IPS-11a (cell line): Measurements from ENCODE around the gene FHIT.

Experiments
- H3K4me3 ChIP-seq: one replicate; pipeline ENCODE4 v1.5.1; 2013; ENCODE audit warnings: low read depth, low read length, control low read depth

FHIT gene

DNA sequence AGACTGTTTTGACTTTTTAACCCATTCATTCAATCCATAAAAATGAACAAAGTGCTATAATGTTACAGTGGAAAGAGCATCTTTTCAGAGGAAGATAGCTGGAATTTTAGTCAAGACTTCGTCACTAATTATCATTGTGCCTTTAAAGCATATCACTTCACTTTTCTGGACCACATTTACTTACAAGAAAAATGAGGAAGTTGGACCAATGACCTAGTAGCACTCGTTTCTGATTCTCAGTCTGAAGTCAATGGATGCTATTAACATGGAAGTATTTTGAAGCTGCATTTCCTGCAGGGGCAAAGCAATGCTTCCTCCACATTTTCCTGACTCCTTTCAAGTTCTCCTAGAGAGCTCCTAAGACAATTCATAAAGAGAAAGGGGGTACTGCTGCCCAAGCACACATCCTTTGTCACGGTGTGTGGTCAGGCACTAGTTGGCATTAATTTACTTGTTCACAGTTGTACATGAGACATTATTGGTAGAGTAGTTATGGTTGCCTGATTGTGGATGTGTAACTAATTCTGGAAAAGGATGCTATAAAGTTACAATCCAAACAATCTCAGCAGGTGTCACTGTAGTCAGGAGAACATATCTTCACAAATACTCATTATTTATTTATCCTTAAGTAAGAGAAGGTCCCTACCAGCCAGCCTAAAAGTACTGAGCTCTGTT, 1049.1 kb downstream of the FHIT start:
- H3K4me3 ChIP-seq = no peak overlapping the region

DNA sequence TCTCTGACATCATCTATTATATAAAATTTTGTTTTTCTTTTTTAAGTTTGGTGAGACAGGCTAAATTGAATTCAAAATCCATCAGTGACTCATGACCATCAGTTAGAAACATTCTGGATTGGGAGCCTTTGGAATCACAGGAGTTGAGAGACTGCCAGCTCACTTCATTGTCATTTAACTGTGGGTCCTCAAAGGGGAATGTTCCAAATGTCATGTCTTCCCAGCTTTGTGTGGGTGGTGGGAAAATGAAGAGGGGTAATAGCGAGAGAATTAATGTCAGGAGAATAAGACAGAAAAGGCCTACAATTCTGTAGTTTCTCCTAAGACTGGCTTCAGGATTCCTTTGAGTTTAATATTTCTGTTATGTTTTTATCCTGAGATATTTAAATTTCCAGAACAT, 1051.9 kb downstream of the FHIT start:
- H3K4me3 ChIP-seq = no peak overlapping the region

- H3K4me3 ChIP-seq = no peak overlapping the region
These were observed 1053.0 kb downstream of the FHIT start for GRCh38 chr3:60198179-60198720.

- no peak overlapping the region for H3K4me3 ChIP-seq
These were observed 1058.7 kb downstream of the FHIT start for GRCh38 chr3:60192297-60193114.

- no peak overlapping the region for H3K4me3 ChIP-seq
These were observed 1061.2 kb downstream of the FHIT start for GRCh38 chr3:60190073-60190472.

DNA sequence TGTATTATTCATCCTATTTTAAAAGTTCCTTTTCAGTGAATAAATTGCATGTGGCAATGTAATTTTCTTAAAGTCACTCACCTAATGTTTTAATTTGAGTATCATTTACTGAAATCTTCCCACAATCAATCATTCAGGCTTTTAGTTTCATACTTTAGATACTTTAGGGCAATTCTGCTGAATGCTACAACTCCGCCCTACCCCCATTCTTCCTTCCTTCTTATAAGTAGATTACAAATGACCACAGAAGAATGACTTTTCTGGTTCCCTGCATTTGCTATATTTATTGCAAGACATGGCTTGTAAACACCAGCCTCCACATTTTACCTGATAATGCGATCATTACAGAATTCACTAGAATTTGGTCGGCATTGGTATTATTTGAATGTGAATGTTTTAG, 1061.9 kb downstream of the FHIT start:
- no peak overlapping the region for H3K4me3 ChIP-seq

- H3K4me3 ChIP-seq = no peak overlapping the region
These were observed 1062.4 kb downstream of the FHIT start for GRCh38 chr3:60188803-60189202.

DNA sequence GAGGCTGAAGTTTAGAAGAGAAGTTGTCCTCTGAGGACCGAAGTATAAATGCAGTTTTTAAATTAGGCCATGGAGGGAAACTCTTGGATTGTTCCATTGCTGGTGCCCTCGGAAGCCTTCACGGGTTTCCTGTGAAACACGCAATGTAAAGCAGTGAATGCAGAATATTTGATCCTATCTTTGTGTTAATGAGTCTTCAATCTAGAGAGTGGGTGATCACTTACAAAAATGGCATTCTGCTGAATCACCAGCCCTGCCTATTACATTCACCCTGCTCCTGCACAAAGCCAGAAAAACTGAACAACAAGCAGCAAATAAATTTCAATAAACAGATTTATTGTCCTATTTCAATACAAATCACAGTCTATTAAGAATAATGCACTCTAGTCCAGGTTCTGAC, 1063.9 kb downstream of the FHIT start:
- H3K4me3 ChIP-seq = no peak overlapping the region

- H3K4me3 ChIP-seq = no peak overlapping the region
These were observed 1064.9 kb downstream of the FHIT start for GRCh38 chr3:60186359-60186758.

- no peak overlapping the region for H3K4me3 ChIP-seq
These were observed 1066.1 kb downstream of the FHIT start for GRCh38 chr3:60185161-60185560.

DNA sequence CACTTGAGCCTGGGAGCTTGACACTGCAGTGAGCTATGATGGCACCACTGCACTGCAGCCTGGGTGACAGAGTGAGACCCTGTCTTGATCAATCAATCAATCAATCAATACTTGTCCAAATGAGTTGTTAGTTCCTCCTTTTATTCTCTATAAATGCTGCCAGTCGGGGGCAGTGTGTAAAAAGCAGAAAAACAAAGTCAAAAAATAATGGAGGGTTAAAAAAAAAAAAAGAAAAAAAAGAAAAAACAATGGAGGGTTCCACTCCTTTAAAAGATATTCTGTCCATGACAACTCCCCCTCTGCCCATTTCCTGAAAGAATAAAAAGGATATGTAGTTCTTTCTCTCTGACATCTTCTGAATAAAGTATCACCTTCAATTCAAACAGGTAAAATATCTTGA, 1068.6 kb downstream of the FHIT start:
- no peak overlapping the region for H3K4me3 ChIP-seq

DNA sequence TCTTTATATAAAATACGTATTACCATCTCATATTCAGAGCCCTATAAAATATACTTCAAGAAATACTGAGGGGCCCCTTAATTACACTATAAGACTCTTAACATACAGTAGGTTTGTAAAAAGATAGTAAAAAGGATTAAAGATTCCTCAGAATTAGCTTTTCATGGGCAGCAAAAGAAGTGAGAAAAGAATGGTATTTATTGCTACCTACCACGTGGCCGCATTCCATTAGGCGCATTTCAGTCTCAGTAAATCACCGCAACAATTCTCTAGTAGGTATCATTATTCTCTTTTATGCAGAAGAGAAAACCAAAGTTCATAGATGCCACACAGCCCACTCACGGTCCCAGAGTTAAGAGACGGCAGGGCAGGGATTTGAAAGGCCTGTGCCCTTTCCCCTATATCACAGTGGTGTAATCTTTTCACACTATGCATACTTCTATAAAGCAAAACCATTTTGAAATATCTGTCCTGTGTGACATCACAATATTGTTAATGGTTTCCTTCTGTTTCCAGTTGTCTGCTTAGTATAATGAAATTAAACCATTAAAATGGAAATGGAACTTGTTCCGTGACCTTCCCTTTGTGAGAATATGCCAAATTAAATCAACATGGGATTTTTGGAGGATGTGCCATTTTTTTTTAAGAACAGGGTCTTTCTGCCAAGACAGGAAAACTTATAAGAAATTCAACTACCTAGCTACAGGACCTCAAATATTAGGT, 1072.2 kb downstream of the FHIT start:
- no peak overlapping the region for H3K4me3 ChIP-seq

DNA sequence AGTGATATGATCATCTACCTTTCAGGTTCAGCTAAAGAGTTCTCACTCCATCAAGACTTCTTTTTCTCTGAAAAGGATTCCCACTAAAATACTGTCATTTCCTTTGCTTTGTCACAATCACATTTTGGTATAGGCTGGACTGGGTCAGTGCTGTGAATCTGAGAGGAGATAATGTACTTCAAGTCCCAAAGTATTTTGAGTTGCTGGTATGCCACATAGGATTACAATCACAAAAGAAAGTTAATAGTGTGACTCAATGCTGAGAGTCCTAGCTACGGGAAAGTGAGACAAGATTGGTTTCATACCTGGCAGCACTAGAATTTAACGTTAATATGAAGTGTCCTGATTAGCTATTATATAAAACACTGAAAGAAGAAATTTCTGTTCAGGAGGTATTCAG, 1073.5 kb downstream of the FHIT start:
- H3K4me3 ChIP-seq = no peak overlapping the region

- no peak overlapping the region for H3K4me3 ChIP-seq
These were observed 1074.6 kb downstream of the FHIT start for GRCh38 chr3:60176614-60177013.

DNA sequence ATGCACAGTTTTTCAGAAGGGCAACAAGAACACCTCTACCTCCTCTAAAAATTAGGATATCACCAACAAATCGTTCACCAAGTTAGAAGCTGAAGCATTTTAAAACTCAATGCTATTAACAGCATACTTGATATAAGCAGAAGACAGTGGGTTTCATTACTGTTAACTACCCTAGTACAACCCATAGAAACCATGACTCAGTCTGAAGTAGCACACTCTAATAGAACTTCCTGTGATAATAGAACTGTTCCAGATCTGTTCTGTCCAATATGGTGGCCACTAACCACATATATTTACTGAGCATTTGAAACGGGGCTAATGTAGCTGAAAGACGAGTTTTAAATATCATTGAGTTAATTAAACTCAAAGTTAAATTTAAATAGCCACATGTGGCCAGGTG, 1075.6 kb downstream of the FHIT start:
- no peak overlapping the region for H3K4me3 ChIP-seq

DNA sequence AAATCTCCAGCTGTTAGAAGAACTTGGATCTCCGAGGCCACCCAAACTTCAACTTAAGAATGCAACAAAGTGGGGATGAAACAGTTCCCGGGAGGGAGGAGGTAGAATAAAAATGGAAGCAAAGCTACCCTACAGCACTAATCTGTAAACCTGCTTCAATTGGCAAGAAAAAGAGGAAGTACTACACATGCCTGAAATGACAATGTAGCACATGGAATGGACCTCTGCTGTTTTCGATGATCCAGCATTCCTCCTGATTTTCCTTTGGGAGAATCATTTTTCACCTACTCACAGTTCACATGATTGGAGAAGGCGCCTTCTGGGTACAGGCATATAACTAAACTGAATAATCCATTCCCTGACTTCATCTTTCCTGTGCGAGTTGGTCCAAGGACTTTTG, 1081.5 kb downstream of the FHIT start:
- H3K4me3 ChIP-seq = no peak overlapping the region

GRCh38 chr3:60167186-60167585, 1084.1 kb downstream of the FHIT start:
- H3K4me3 ChIP-seq = no peak overlapping the region

GRCh38 chr3:60160822-60161748, 1090.2 kb downstream of the FHIT start:
- H3K4me3 ChIP-seq = no peak overlapping the region

GRCh38 chr3:60160111-60160821, 1091.0 kb downstream of the FHIT start:
- no peak overlapping the region for H3K4me3 ChIP-seq

DNA sequence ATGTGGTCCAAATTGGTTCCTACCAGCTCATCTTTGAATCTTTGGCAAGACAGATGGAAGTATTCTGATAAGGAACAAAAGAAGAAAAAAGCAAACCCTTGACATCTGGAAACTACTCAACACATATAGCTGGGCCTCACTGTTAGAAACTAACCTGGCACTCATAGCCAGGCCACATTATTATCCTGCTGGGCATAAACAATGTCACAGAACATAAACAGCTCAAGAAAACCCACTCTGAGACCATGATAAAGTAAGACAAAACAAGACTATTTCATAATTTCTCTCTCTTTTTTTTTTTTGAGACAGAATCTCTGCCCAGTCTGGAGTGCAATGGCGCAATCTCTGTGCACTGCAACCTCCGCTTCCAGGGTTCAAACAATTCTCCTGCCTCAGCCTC, 1093.2 kb downstream of the FHIT start:
- H3K4me3 ChIP-seq = no peak overlapping the region
